Upper lobe of left lung (tissue), 4 donors: ENCODE data around the gene PLEKHG4B.
"Not testable (repeated sequence)": the region's sequence is repeated elsewhere in the genome, so short reads cannot be mapped to it uniquely, and the experiment has no call there.

Experiments
- CTCF ChIP-seq, 6 experiments: fragments of 450-650 bp in 4 of 6; fragments of 200-600 bp in 2 of 6; sonication (generic) in 2 of 6; IDR thresholded peaks; one replicate each; pipeline ENCODE4 v1.5.1; 2016 to 2019; ENCODE audit warnings: antibody characterized with exemption in 6 of 6
- POLR2A ChIP-seq, 4 donors: fragments of 450-650 bp; IDR thresholded peaks; one replicate each; pipeline ENCODE4 v1.5.1; 2016 to 2017; ENCODE audit warnings: antibody characterized with exemption in 4 of 4, mild to moderate bottlenecking in 2 of 4
- POLR2AphosphoS5 ChIP-seq, 2 donors: sonication (generic); formaldehyde crosslinking; IDR thresholded peaks; one replicate each; pipeline ENCODE4 v1.5.1; 2017; ENCODE audit warnings: antibody characterized with exemption in 2 of 2

GRCh38 chr5:104106-104505 is 12.1 kb downstream of the PLEKHG4B start:
- not testable (repeated sequence) for TF ChIP-seq POLR2A, CTCF, POLR2AphosphoS5 (IDR thresholded peaks at IDR 0.05)
